Measurements from ENCODE around the gene LRP1B.

GRCh38 chr2:141554810-141555209, 576.0 kb downstream of the LRP1B start:
- no peak for TF ChIP-seq POLR2A (IDR thresholded peaks at IDR 0.05)
- TF ChIP-seq, protein P1, sequence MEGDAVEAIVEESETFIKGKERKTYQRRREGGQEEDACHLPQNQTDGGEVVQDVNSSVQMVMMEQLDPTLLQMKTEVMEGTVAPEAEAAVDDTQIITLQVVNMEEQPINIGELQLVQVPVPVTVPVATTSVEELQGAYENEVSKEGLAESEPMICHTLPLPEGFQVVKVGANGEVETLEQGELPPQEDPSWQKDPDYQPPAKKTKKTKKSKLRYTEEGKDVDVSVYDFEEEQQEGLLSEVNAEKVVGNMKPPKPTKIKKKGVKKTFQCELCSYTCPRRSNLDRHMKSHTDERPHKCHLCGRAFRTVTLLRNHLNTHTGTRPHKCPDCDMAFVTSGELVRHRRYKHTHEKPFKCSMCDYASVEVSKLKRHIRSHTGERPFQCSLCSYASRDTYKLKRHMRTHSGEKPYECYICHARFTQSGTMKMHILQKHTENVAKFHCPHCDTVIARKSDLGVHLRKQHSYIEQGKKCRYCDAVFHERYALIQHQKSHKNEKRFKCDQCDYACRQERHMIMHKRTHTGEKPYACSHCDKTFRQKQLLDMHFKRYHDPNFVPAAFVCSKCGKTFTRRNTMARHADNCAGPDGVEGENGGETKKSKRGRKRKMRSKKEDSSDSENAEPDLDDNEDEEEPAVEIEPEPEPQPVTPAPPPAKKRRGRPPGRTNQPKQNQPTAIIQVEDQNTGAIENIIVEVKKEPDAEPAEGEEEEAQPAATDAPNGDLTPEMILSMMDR (IDR thresholded peaks at IDR 0.05): no peak

All from vagina (tissue), 2 donors.